ENCODE data around the gene CAMK2A. TPM values are rescaled to one million over a fixed set of nuclear protein-coding genes. Genes with fewer than 3 reads are reported as not detected.

CAMK2A gene
- total RNA-seq, 1 experiment from 2014 or later = 0.13 TPM

DNA sequence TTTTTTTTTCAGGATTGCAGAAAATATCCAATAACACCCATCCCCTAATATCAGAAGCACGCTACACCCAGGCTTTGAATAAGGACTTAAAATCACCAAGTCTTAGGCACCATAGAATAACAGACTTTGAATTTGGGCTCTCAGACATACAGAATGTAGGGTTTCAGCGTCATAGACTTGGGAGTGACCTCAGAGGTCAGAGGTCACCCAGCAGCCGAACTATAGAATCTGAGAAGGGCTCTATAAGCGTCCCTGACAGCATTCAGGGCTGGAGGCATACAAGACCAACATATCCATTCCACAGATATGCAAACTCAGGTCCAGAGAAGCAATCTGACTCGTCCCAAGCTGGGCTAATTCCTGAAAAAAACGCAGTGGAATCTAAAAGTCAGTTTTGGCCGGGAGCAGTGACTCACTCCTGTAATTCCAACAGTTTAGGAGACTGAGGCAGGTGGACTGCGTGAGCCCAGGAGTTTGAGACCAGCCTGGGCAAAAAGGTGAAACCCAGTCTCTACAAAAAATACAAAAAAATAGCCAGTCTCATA, 65.0 kb downstream of the CAMK2A start:
- Histone ChIP-seq H3K4me3 (no peak overlapping the region), H2AFZ (no peak overlapping the region), H3K4me1 (replicated peaks; ENCODE audit: insufficient read depth) (peaks cover 8% of the 10 kb centered on the region; the same call in 1 of the 2 replicates), H4K20me1 (ENCODE audit: insufficient read depth) (no peaks in the 10 kb centered on the region), H3F3A (ENCODE audit: insufficient read depth, low read depth) (no peaks in the 10 kb centered on the region), H3K79me2 (ENCODE audit: low read depth) (no peaks in the 10 kb centered on the region), H3K9me2 (ENCODE audit: insufficient read depth) (no peaks in the 10 kb centered on the region), H3K27ac (no peak overlapping the region), H3K27me3 (ENCODE audit: insufficient read depth, low read depth) (no peaks in the 10 kb centered on the region), H3K9me3 (ENCODE audit: insufficient read depth, low read depth) (no peaks in the 10 kb centered on the region), H3K36me3 (ENCODE audit: low read depth) (no peaks in the 10 kb centered on the region), H3K4me2 (no peak overlapping the region)
- TF ChIP-seq EZH2 (IDR thresholded peaks at IDR 0.05; ENCODE audit: low read depth) = no peak
- TF ChIP-seq, protein P1, sequence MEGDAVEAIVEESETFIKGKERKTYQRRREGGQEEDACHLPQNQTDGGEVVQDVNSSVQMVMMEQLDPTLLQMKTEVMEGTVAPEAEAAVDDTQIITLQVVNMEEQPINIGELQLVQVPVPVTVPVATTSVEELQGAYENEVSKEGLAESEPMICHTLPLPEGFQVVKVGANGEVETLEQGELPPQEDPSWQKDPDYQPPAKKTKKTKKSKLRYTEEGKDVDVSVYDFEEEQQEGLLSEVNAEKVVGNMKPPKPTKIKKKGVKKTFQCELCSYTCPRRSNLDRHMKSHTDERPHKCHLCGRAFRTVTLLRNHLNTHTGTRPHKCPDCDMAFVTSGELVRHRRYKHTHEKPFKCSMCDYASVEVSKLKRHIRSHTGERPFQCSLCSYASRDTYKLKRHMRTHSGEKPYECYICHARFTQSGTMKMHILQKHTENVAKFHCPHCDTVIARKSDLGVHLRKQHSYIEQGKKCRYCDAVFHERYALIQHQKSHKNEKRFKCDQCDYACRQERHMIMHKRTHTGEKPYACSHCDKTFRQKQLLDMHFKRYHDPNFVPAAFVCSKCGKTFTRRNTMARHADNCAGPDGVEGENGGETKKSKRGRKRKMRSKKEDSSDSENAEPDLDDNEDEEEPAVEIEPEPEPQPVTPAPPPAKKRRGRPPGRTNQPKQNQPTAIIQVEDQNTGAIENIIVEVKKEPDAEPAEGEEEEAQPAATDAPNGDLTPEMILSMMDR (conservative IDR thresholded peaks at IDR 0.05) = no peak
- CTCF ChIA-PET = interaction anchor here (0.6 kb wide), 1 partner anchor 329 kb away, joined by 3 read pairs; no protein-coding TSS in a partner anchor
- intact Hi-C loops (cut with micrococcal nuclease; ENCODE audit: unreplicated experiment) = no loop called here
- POLR2A ChIA-PET (ENCODE audit: unreplicated experiment) = no interaction called here
- DNase-seq = no peak
- BruUV-seq (replicated peaks) = no TSS peak

- H3K9me3 ChIP-seq (ENCODE audit: insufficient read depth, low read depth) = no peaks in the 10 kb centered on the region
- H2AFZ ChIP-seq = no peak overlapping the region
- H3K79me2 ChIP-seq (ENCODE audit: low read depth) = no peaks in the 10 kb centered on the region
- no peaks in the 10 kb centered on the region for H3K27me3 ChIP-seq (ENCODE audit: insufficient read depth, low read depth)
- DNase-seq = no peak
- H3K4me1 ChIP-seq (replicated peaks; ENCODE audit: insufficient read depth) = peaks cover 8% of the 10 kb centered on the region; the same call in 1 of the 2 replicates
- BruUV-seq (replicated peaks) = no TSS peak
- H3F3A ChIP-seq (ENCODE audit: insufficient read depth, low read depth) = no peaks in the 10 kb centered on the region
- no peak overlapping the region for H3K27ac ChIP-seq
- POLR2A ChIA-PET (ENCODE audit: unreplicated experiment) = no interaction called here
- CTCF ChIA-PET = interaction anchor here (0.6 kb wide), 1 partner anchor 232 kb away, joined by 3 read pairs; no protein-coding TSS in a partner anchor
- H3K4me2 ChIP-seq = no peak overlapping the region
- H3K9me2 ChIP-seq (ENCODE audit: insufficient read depth) = no peaks in the 10 kb centered on the region
- no peak overlapping the region for H3K4me3 ChIP-seq
- no peaks in the 10 kb centered on the region for H4K20me1 ChIP-seq (ENCODE audit: insufficient read depth)
- intact Hi-C loops (cut with micrococcal nuclease; ENCODE audit: unreplicated experiment) = no loop called here
- no peak for TF ChIP-seq EZH2 (IDR thresholded peaks at IDR 0.05; ENCODE audit: low read depth)
- TF ChIP-seq, protein P1 (conservative IDR thresholded peaks at IDR 0.05) = no peak
- no peaks in the 10 kb centered on the region for H3K36me3 ChIP-seq (ENCODE audit: low read depth)
These were observed 66.1 kb downstream of the CAMK2A start for GRCh38 chr5:150223474-150223873.

DNA sequence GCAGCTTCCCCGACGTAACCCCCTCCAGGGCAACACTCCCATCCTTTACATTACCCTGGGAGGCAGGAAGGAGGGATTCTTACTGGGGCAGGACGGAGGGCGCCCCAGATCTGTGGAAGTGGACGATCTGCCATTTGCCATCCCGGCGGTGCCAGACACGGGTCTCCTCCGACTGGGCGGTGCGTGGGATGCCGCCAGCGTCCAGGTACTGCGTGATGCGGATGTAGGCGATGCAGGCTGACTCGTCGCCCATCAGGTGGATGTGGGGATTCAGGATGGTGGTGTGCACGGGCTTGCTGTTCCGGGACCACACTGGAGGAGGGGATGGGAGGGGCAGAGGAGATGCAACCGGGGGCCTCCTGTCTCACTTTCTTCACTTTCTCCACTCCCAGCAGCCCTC, 66.7 kb downstream of the CAMK2A start:
- no peak overlapping the region for H3K4me2 ChIP-seq
- H3K27me3 ChIP-seq (ENCODE audit: insufficient read depth, low read depth) = no peaks in the 10 kb centered on the region
- no peaks in the 10 kb centered on the region for H3K9me3 ChIP-seq (ENCODE audit: insufficient read depth, low read depth)
- no peaks in the 10 kb centered on the region for H4K20me1 ChIP-seq (ENCODE audit: insufficient read depth)
- TF ChIP-seq EZH2 (IDR thresholded peaks at IDR 0.05; ENCODE audit: low read depth) = no peak
- TF ChIP-seq, protein P1 (conservative IDR thresholded peaks at IDR 0.05) = no peak
- ChIA-PET POLR2A (ENCODE audit: unreplicated experiment) (no interaction called here), CTCF (no interaction called here)
- H3K36me3 ChIP-seq (ENCODE audit: low read depth) = no peaks in the 10 kb centered on the region
- H3K9me2 ChIP-seq (ENCODE audit: insufficient read depth) = no peaks in the 10 kb centered on the region
- no peak overlapping the region for H2AFZ ChIP-seq
- intact Hi-C loops (cut with micrococcal nuclease; ENCODE audit: unreplicated experiment) = no loop called here
- no TSS peak for BruUV-seq (replicated peaks)
- peaks cover 5% of the 10 kb centered on the region; the same call in 1 of the 2 replicates for H3K4me1 ChIP-seq (replicated peaks; ENCODE audit: insufficient read depth)
- H3K27ac ChIP-seq = no peak overlapping the region
- H3K79me2 ChIP-seq (ENCODE audit: low read depth) = no peaks in the 10 kb centered on the region
- no peak for DNase-seq
- H3F3A ChIP-seq (ENCODE audit: insufficient read depth, low read depth) = no peaks in the 10 kb centered on the region
- no peak overlapping the region for H3K4me3 ChIP-seq
